GM19023 (cell line): ENCODE data around the gene CABLES2.

Experiments
- ATAC-seq: cut with Tn5 transposase; IDR thresholded peaks from one replicate; pipeline ENCODE4 v1.9.1; 2021; ENCODE audit warnings: mild to moderate bottlenecking, moderate library complexity; ENCODE audit not compliant: unreplicated experiment

CABLES2 gene

DNA sequence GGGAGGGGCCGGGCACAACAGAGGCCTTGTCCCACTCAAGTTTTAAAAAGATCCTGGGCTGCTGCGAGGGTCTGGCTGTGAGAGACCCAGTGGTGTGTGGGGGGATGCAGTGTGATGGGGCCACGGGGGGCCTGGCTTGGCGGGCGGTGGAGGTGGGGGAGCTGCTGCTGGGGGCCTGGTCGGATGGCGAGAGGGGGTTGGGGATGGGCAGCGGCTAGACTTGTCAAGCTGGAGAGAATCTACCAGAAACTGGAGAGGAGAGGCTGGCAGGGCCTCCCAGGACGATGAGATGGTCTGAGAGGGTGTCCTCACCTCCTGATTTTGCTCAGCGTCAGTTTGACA lies 15.0 kb downstream of the CABLES2 start:
- ATAC-seq: no peak

GRCh38 chr20:62391165-62392076 lies 15.7 kb downstream of the CABLES2 start:
- ATAC-seq: no peak

DNA sequence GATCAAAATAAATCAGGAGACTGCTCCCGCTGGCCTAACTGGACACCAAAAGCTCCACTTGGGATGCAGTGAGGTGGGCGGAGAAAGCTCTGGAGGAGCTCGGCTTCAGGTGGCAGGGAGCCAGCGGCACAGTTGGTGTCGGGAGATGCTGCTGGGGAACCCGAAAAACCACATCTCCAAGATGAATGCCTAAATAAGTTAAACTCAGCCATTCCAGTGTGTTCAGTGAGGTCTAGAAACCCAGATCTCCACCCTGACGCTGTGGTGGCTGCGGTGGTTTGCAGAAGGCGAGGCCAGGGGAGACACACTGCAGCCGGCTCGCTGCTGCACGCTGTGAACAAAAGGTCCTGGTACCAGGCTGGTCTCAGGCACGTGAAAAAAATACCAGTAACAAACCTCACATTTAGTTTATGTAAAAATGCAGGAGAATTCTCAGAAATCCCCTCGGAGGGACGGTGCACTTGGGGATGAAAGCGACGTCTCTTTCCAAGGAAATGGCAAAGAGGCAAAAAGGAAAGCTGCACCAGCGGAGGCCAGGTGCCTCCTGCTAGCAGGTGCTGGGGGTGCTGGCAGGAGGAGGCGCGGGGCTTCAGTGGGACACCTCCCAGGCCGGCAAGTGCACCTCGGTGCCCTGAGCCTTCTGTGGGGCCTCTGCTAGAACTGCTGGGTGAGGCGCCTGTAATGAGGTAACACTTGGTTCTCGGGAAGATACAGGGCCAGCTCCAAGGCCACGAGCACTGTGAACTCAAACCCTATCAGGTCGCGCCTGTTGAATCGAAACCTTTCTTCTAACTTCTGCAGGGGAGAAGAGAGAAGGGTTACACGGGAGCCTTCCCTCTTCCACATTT lies 16.5 kb downstream of the CABLES2 start:
- ATAC-seq: no peak

GRCh38 chr20:62389601-62390087 lies 17.4 kb downstream of the CABLES2 start:
- ATAC-seq: no peak

DNA sequence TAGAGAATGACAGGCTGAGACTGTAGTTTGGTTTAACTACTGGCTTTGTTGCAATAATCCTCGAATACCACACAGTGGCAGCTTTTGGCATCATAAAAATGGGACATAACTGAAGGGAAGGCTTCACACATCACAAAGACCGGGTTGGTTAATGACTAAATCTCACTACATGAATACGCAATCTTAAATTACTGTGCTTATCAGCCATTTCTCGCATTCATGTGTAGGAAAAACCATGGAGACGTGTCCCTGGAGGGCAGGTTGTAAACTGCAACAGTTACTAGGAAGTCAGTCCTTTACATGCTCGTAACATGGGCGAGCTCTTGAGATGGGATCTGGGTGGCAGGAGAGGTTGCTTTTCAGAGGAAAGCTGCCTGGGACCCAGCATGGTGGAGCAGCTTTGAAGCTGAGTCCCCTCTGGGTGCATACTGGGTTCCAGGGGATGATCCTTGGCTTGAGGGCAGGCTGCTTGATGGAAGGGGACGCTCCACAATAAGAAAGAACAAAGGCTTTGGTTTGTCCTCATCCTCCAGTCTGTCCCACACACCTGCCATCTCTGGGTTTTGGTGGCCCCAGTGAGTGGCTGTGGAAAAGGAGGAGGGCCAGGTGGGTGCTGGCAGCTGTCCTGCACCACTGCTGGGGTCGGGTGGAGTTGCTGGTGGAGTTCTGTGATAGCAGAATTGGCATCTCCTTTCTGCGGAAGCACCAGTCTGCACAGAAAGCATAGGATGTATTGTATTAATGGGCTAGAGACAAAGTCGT lies 18.1 kb downstream of the CABLES2 start:
- no peak for ATAC-seq

DNA sequence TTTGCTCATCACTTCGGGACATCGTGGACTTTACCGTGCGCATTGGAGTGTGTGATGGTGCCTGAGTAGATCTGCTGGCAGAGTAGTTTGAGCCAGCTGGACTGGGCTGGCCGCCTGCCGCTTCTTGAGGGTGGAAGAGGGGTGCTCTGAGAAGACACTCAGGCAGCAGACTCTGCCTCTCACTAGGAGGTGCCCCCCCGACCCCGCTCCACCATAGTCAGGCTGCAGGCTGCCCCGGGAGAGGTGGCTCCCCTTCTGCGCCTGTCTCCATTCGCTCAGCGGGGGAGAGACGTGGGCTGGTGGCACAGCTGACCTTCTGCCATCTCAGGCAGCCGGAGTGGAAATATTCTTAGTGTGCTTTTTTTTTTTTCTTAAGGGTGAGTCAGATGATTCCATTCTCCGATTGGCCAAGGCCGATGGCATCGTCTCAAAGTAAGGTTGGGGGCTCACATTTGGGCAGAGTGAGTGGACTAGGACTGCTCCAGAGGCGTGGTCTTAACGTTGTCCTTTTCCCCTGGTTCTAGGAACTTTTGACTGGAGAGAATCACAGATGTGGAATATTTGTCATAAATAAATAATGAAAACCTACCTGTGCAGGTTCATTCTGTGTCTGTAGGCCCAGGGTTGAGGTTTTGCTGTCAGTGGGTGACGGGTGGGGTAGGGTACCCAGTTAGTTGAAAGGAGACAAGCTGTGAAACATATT lies 19.0 kb downstream of the CABLES2 start:
- no peak for ATAC-seq

GRCh38 chr20:62387219-62387913 lies 19.7 kb downstream of the CABLES2 start:
- no peak for ATAC-seq

DNA sequence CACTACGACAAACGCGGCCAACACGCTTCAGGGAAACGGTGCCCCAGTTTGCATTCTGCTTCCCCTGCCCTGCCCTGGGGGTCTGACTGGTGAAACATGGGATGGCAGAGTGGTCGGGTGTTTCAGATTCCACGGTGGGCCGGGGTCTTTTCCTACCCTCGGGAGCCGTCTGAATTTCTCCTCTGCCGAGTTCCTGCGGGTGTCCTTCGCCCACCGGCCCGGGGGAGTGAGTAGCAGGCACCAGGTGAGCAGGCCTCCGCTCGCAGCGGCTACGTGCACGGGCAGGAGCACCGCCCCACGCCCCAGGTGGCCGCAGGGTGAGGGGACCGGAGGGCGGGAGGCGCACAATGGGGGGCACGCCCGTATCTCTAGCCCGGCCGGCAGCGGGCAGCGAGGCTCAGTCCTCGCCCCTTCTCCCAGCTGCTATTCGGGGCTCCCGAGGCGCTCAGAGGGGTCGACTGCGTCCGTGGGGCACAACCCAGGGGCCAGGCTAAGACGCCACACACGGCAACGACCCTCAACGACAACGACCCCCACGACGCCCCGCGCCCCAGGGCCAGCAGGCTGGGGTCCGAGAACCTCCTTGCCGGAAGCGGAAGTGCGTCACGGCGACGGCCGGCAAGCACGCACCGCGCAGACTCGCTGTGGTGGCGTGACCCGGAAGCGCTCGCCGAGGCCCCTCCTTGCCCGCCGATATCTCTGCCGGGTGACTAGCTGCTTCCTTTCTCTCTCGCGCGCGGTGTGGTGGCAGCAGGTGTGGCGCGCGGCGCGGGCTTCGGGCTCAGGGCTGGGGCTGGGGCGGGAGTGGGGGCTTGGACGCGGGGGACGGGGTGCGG lies 20.5 kb downstream of the CABLES2 start, which contains the start of gene RPS21:
RPS21 (plus strand) TSS at position 721 of the 836 bp plus-strand sequence. CDS start 236 bp downstream, outside the sequence.
- peak; percentile 70 for ATAC-seq

GRCh38 chr20:62382306-62383198 lies 24.5 kb downstream of the CABLES2 start:
- peak; percentile 68 for ATAC-seq

GRCh38 chr20:62381842-62382241 lies 25.2 kb downstream of the CABLES2 start:
- ATAC-seq: no peak

GRCh38 chr20:62381202-62381797 lies 25.8 kb downstream of the CABLES2 start:
- ATAC-seq: no peak

DNA sequence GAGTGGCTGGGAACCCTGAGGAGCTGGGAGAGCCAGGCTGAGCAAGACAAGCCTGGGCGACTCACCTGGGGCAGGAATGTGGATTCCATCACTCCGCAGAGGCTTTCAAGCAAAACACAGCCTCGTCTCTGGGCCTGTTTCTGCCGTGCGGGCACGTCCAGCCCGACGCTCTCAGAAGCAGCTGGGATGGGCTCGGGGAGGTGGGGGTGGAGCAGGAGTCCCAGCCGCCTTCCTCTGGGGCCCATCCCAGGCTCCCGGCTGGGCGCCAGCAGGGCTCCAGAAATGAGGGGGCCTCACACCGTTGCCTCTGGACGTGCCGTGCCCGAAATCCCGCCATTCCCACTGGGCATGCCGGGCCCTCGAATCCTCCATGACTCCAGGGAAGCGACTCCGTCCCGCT lies 28.9 kb downstream of the CABLES2 start:
- no peak for ATAC-seq

- no peak for ATAC-seq
Observed at GRCh38 chr20:62377615-62378178, 29.4 kb downstream of the CABLES2 start.

DNA sequence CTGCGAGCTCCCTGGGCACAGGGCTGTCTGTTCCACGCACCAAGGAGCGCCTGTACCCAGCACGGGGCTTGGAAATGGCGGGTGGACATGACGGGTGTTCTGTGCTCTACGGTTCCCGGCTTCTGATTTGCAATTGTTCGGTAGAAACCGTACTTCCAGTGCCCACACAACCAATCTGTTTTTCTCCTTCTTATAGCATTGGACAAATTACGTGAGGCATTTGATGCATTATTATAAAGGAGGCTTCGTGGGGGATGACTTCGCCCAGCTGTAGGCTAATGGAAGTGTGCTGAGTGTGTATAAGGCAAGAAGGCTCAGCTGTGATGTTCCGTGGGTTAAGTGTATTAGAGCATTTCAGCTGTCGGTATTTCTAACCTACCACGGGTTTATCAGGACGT lies 30.0 kb downstream of the CABLES2 start:
- no peak for ATAC-seq

- ATAC-seq: no peak
Observed at GRCh38 chr20:62376112-62377063, 30.7 kb downstream of the CABLES2 start.
